ENCODE measurements around the gene SIM2.

SIM2 gene

DNA sequence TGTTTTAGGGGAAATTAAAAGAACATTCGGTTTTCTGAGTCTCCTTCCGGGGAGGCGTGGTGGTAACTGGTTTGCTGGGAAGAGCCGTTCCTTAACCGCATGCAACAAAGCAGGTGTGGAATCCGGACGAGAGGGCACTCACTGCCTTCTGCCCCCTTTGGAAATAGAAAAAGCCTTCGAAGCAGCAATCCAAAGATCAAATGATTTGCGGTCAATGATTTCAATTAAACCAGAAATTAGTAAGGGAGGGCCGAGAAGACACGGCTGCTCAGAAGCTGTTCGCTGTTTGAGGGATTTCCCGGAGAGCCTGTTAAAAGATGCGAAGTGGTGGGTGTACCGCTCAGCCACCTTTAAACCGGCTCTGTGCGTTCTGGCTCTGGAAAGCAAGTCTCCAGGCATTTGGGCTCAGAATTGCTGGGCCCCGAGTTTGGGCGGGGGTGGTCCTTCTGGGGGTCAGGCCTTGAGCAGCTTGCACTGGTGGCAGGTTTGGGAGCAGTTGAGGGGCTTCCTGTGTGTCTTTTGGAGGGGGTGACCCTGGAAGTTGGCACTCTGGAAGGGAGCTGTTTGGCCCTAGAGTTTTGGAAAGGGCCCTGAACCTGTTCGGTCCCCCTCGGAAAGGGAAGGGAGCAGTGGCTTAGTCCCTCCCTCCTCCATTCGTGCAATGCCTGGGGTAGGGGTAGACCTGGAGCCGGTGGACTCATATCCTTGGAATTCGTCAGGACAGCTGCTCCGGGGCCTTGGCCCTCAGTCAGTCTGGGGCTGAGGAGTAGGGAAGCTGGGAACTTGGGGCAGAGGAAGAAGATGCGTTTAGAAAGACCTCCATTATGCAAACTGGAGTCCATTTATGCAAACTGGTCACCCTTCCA is 3.1 kb downstream of the SIM2 start:
- no peak for DNase-seq

- no peak for DNase-seq
These were observed 3.7 kb downstream of the SIM2 start for GRCh38 chr21:36702622-36702968.

- DNase-seq, result no peak
These were observed 4.2 kb downstream of the SIM2 start for GRCh38 chr21:36703123-36703522.

- DNase-seq, result no peak
These were observed 4.8 kb downstream of the SIM2 start for GRCh38 chr21:36703626-36704280.

- no peak for DNase-seq
These were observed 5.5 kb downstream of the SIM2 start for GRCh38 chr21:36704281-36704957.

- DNase-seq, result no peak
These were observed 6.2 kb downstream of the SIM2 start for GRCh38 chr21:36704958-36705678.

DNA sequence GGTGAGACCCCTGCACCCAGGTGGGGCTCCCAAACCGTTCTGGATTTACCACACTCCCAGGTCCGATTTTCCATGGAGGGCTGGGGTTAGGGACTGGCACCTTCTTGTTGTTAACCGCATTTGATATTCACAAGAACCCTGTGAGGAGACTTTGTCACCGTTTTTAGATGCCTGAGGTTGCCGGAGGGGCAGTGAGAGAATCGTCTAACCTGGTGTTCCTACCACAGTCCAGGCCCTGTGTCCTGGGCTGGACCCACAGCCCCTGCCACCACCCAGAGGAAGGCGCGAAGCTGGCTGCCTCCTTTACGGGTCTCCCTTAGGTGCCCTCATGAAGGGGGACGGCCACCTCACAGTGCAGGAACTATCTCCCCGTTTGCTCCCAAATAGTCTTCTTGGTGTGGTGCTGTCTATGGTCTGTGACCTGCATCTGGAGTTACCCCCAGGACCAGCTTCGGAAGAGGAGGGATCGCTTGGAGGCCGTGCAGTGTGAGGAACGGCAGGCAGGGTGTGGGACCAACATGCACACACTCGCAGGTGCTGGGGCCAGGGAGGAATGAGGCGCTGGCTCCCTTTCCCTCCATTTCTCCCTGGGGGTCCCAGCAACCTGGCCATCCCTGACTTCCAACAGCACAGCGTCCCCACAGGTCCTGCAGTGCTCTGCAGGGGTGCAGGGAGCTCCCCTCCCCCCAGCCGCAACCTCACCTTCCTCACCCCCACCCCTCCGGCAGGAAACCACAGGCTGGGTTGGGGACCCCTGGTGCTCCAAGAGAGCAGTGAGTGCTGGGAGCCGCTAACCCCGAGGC is 7.0 kb downstream of the SIM2 start:
- no peak for DNase-seq

DNA sequence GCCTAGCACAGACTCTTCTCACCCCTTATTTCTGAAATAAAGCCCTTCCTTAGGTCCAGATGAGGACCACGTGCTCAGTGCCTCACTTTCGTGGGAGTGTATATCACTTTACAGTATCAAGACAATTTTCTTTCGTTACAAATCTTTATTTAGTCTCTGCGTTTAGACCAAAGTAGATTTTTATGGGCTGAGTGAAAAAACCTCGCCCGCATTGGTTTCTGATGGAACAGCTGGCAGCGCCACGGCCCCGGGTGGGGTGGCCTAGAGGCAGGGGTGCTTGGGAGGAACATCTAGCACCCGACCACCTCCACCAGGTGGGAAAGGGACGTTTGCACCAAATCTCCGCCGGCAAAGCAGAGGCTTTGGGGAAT is 7.6 kb downstream of the SIM2 start:
- no peak for DNase-seq

DNA sequence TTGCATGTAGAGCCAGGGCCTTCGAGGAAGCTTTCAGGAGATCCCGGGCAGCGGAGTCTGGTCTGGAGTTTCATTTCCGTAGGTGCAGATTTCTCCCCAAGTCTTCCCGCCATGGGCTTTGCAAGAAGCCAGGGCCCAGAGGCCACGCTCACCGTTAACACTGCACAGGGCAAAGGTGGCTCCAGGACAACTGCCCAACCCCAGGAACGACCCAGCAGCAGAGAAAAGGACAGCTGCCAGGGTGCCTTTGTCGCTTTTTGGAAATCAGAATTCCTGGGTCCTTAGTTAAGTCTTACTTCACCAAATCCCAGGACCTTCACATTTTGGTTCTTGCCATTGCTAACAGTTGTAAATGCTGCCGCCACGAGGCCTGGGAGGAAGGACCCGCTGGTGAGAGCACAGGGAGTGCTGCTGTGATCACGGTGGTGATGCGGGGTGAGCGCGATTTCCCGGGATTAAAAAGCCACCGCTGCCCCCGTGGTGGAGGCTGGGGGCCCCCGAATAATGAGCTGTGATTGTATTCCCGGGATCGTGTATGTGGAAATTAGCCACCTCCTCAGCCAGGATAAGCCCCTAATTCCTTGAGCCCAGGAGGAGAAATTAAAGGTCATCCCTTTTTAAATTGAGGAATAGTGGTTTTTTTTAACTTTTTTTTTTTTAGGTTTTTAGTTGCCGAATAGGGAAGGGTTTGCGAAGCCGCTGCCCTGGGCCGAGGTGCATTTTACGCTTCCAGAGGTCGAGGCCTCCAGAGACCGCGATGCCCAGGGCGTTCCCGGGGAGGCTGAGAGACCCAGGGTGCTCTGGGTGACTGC is 8.2 kb downstream of the SIM2 start:
- no peak for DNase-seq

DNA sequence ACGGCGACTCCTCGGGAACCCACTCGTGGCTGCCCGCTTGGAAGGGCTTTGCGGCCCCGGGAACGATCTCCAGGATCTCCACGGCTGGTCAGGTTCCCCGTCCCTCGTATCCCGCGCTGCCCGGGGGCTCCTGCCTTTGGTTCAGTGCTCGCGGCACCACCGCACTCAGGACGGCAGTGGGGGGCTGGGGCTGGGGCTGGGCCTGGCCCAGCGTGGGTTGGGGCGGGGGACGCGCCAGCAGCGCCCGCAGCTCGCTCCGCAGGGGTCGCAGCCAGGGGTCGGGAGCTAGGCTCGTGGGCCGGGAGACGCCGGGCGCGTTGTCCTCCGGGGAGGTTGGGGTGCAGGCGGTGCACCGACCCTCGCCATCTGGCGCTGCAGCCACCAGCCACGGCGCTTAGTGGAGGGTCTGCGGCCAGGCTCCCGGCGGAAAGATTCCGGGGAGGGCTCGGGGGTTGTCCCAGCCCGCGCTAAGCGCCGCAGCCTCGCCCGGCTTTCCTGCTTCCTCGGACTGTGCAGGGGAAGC is 8.9 kb downstream of the SIM2 start:
- no peak for DNase-seq

DNA sequence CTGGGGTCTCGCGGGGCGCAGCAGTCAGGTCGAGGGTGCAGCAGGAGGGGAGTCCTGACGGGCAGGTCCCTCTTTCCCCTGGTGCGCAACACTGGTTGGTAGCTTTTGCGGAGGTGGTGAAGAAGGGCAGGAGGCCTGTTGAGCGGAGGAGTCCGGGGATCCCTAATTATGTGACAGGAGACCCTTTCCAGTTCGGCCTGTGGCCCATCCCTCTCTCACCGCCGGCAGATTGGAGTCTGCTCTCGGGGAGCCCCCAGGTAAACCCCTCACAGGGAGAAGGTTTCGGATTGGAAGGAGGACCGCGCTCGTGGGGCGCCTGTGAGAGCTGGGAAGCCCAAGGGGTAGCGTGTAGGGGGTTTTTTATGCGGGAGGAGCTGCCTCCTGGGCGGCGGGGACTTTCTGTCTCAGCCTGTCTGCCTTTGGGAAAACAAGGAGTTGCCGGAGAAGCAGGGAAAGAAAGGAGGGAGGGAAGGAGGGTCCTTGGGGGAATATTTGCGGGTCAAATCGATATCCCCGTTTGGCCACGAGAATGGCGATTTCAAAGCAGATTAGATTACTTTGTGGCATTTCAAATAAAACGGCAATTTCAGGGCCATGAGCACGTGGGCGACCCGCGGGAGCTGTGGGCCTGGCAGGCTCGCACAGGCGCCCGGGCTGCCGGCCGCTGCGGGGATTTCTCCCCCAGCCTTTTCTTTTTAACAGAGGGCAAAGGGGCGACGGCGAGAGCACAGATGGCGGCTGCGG is 9.5 kb downstream of the SIM2 start:
- DNase-seq, result no peak

DNA sequence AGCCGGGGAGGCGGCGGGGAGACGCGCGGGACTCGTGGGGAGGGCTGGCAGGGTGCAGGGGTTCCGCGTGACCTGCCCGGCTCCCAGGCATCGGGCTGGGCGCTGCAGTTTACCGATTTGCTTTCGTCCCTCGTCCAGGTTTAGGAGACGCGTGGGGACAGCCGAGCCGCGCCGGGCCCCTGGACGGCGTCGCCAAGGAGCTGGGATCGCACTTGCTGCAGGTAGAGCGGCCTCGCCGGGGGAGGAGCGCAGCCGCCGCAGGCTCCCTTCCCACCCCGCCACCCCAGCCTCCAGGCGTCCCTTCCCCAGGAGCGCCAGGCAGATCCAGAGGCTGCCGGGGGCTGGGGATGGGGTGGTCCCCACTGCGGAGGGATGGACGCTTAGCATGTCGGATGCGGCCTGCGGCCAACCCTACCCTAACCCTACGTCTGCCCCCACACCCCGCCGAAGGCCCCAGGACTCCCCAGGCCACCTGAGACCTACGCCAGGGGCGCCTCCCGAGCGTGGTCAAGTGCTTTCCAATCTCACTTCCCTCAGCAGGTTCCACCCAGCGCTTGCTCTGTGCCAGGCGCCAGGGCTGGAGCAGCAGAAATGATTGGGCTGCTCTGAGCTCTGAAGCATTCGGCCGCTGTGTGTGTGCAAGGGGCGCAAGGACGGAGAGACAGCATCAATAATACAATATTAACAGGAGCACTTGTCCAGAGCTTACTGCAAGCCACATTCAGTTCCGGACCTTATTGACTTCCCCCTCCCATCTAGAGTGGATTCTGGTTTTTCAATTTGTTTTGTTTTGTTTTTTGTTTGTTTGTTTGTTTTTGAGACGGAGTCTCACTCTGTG is 10.3 kb downstream of the SIM2 start:
- DNase-seq, result no peak

DNA sequence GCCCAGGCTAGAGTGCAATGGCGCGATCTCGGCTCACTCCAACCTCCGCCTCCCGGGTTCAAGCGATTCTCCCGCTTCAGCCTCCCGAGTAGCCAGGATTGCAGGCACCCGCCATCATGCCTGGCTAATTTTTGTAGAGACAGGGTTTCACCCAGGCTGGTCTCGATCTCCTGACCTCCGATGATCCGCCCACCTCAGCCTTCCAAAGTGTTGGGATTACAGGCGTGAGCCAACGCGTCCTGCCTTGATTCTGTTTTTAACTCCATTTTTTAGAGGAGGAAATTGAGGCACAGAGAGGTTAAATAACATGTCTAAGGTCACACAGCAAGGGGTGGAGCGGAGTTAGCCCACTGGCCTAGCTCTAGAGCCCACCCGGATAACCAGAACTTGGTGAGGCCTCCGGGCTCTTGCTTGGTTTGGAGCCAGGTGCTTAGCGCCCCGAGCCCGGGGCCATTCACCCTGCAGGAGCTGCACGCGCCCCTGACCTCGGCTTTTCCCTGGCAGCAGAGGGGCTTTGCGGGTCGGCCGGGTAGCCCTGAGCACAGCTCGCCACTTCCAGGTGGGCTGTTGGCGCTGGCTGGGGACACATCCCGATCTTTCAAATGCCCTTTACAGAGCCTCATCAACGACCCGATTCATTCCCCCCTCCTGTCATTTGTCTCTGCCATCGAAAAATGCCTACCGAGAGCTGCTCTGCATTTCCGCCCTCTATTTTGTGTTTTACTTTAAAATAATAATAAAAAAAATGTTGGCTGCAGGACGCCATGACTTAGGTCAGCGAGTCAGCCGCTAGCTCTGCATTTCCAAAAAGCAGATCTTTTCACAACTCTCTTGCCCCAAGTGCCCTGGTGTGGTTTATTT is 11.2 kb downstream of the SIM2 start:
- DNase-seq, result no peak

- no peak for DNase-seq
These were observed 11.8 kb downstream of the SIM2 start for GRCh38 chr21:36710729-36711048.

- DNase-seq, result no peak
These were observed 14.8 kb downstream of the SIM2 start for GRCh38 chr21:36713746-36714145.

GRCh38 chr21:36716387-36716786 is 17.5 kb downstream of the SIM2 start:
- no peak for DNase-seq

DNA sequence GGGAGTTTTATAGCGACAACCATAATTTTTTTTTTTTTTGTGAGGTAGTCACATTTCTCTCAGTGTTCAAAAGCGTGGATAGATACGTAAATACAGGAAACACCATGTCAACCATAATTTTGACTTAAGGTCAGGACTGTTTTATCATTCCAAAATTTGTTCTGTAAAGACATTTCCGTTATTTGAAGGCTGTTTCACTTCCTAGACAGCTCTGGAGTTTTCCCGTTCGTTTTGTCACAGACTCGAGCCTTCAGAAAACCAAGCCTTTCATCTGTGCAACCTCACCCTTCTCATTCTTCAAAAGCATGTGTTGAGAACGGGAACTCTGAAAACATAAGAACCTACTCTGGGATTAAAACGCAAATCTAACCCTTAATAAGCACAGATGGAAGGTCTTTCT is 17.9 kb downstream of the SIM2 start:
- no peak for DNase-seq

GRCh38 chr21:36717976-36718375 is 19.1 kb downstream of the SIM2 start:
- no peak for DNase-seq

GRCh38 chr21:36718951-36719501 is 20.1 kb downstream of the SIM2 start:
- DNase-seq, result no peak

Measured in amniotic stem cell (primary cell).